HAP-1 (cell line): ENCODE measurements around the gene RAB3A.
A peak's percentile ranks its signal among the peaks of the same experiment; 100 is the strongest.

Source experiments
- DNase-seq, 2 experiments: peaks; one replicate each; pipeline ENCODE4 v3.0.0-alpha.2; 2016 to 2020; ENCODE audit warnings: low spot score in 2 of 2
- H3K27me3 ChIP-seq: fragments of 250-450 bp; sonication (Bioruptor Pico); 2 replicates; pipeline ENCODE4 v1.5.1; 2020; ENCODE audit warnings: low read depth, mild to moderate bottlenecking, moderate library complexity
- H3K36me3 ChIP-seq: fragments of 250-450 bp; sonication (Bioruptor Pico); replicated peaks from 2 replicates; pipeline ENCODE4 v1.5.1; 2020; ENCODE audit warnings: mild to moderate bottlenecking
- H3K4me1 ChIP-seq: fragments of 250-450 bp; sonication (Bioruptor Pico); 2 replicates; pipeline ENCODE4 v1.5.1; 2020; ENCODE audit warnings: mild to moderate bottlenecking
- H3K4me3 ChIP-seq: fragments of 250-450 bp; sonication (Bioruptor Pico); 2 replicates; pipeline ENCODE4 v1.5.1; 2020; ENCODE audit warnings: mild to moderate bottlenecking, moderate library complexity
- H3K9me3 ChIP-seq: fragments of 250-450 bp; sonication (Bioruptor Pico); 2 replicates; pipeline ENCODE4 v1.5.1; 2020; ENCODE audit warnings: mild to moderate bottlenecking, moderate library complexity
- in situ Hi-C: fragments of 300-500 bp; cut with MboI; formaldehyde crosslinking; loops from 3 replicates; pipeline ENCODE4 v1.14.3; 2020; ENCODE audit warnings: low sequenced_read_pairs, inconsistent platforms, mixed read lengths

The RAB3A gene

GRCh38 chr19:18203863-18204393 is at the start of gene RAB3A:
RAB3A (minus strand) TSS chr19:18204042; CDS start chr19:18202740, 1,302 bp downstream.
- DNase-seq: peak; percentile 99
- peaks cover 32% of the 10 kb centered on the region for H3K36me3 ChIP-seq
- in situ Hi-C loops: no loop called here
- peaks cover 20% of the 10 kb centered on the region for H3K4me1 ChIP-seq
- H3K4me3 ChIP-seq: peak within 1 kb of the TSS; percentile 90
- no peaks in the 10 kb centered on the region for H3K9me3 ChIP-seq
- H3K27me3 ChIP-seq: no peaks in the 10 kb centered on the region

GRCh38 chr19:18253130-18253529 is 49.3 kb upstream of the RAB3A start:
- no peak overlapping the region for H3K4me3 ChIP-seq
- H3K36me3 ChIP-seq: no peaks in the 10 kb centered on the region
- no peaks in the 10 kb centered on the region for H3K9me3 ChIP-seq
- no peak for DNase-seq
- no peaks in the 10 kb centered on the region for H3K4me1 ChIP-seq
- H3K27me3 ChIP-seq: peaks cover 3% of the 10 kb centered on the region; the same call in 1 of the 2 replicates
- in situ Hi-C loops: loop anchor here (10.0 kb wide), 1 partner anchor 228 kb away; no protein-coding TSS in a partner anchor

GRCh38 chr19:18252370-18252717 is 48.5 kb upstream of the RAB3A start:
- Histone ChIP-seq H3K4me1 (no peaks in the 10 kb centered on the region), H3K9me3 (no peaks in the 10 kb centered on the region), H3K27me3 (peaks cover 3% of the 10 kb centered on the region; the same call in 1 of the 2 replicates), H3K36me3 (no peaks in the 10 kb centered on the region), H3K4me3 (no peak overlapping the region)
- no peak for DNase-seq
- in situ Hi-C loops: loop anchor here (10.0 kb wide), 1 partner anchor 228 kb away; no protein-coding TSS in a partner anchor

- H3K27me3 ChIP-seq: peaks cover 3% of the 10 kb centered on the region; the same call in 1 of the 2 replicates
- in situ Hi-C loops: loop anchor here (10.0 kb wide), 1 partner anchor 227 kb away; no protein-coding TSS in a partner anchor
Observed at GRCh38 chr19:18251587-18252369, 47.9 kb upstream of the RAB3A start.

GRCh38 chr19:18249834-18250233 is 46.0 kb upstream of the RAB3A start:
- DNase-seq: no peak
- Histone ChIP-seq H3K9me3 (no peaks in the 10 kb centered on the region), H3K36me3 (no peaks in the 10 kb centered on the region), H3K27me3 (peaks cover 2% of the 10 kb centered on the region; the same call in 1 of the 2 replicates), H3K4me3 (no peak overlapping the region), H3K4me1 (no peaks in the 10 kb centered on the region)
- in situ Hi-C loops: loop anchor here (10.0 kb wide), 1 partner anchor 225 kb away; no protein-coding TSS in a partner anchor

More at GRCh38 chr19:18251587-18252369, 47.9 kb upstream of the RAB3A start:
- Histone ChIP-seq H3K36me3 (no peaks in the 10 kb centered on the region), H3K4me3 (no peak overlapping the region), H3K4me1 (no peaks in the 10 kb centered on the region), H3K9me3 (no peaks in the 10 kb centered on the region)
- DNase-seq: peak; percentile 66 to 88

GRCh38 chr19:18245297-18245696 is 41.5 kb upstream of the RAB3A start:
- Histone ChIP-seq H3K4me3 (no peak overlapping the region), H3K4me1 (no peaks in the 10 kb centered on the region), H3K9me3 (no peaks in the 10 kb centered on the region), H3K27me3 (no peaks in the 10 kb centered on the region), H3K36me3 (no peaks in the 10 kb centered on the region)
- no peak for DNase-seq
- in situ Hi-C loops: no loop called here

- DNase-seq: peak in 1 of 2 experiments; percentile 26
Observed at GRCh38 chr19:18239303-18239702, 35.5 kb upstream of the RAB3A start.

GRCh38 chr19:18234194-18234593 is 30.4 kb upstream of the RAB3A start:
- no peaks in the 10 kb centered on the region for H3K36me3 ChIP-seq
- in situ Hi-C loops: no loop called here
- H3K9me3 ChIP-seq: peaks cover 5% of the 10 kb centered on the region
- H3K4me3 ChIP-seq: no peak overlapping the region
- peaks cover 16% of the 10 kb centered on the region for H3K27me3 ChIP-seq
- H3K4me1 ChIP-seq: no peaks in the 10 kb centered on the region; the same call in 1 of the 2 replicates
- DNase-seq: no peak

More at GRCh38 chr19:18239303-18239702, 35.5 kb upstream of the RAB3A start:
- no peaks in the 10 kb centered on the region for H3K36me3 ChIP-seq
- no peaks in the 10 kb centered on the region for H3K4me1 ChIP-seq
- H3K4me3 ChIP-seq: no peak overlapping the region
- peaks cover 7% of the 10 kb centered on the region for H3K27me3 ChIP-seq
- H3K9me3 ChIP-seq: no peaks in the 10 kb centered on the region
- in situ Hi-C loops: no loop called here

- Histone ChIP-seq H3K9me3 (peaks cover 5% of the 10 kb centered on the region), H3K4me3 (no peak overlapping the region), H3K36me3 (no peaks in the 10 kb centered on the region), H3K27me3 (peaks cover 13% of the 10 kb centered on the region), H3K4me1 (no peaks in the 10 kb centered on the region; the same call in 1 of the 2 replicates)
- peak; percentile 34 to 86 for DNase-seq
- in situ Hi-C loops: no loop called here
Observed at GRCh38 chr19:18233224-18233825, 29.5 kb upstream of the RAB3A start.

GRCh38 chr19:18232540-18233223 is 28.8 kb upstream of the RAB3A start:
- Histone ChIP-seq H3K4me3 (no peak overlapping the region), H3K27me3 (peaks cover 13% of the 10 kb centered on the region), H3K36me3 (no peaks in the 10 kb centered on the region), H3K4me1 (no peaks in the 10 kb centered on the region; the same call in 1 of the 2 replicates), H3K9me3 (peaks cover 5% of the 10 kb centered on the region)
- no peak for DNase-seq
- in situ Hi-C loops: no loop called here

- Histone ChIP-seq H3K9me3 (peaks cover 5% of the 10 kb centered on the region), H3K4me1 (no peaks in the 10 kb centered on the region; the same call in 1 of the 2 replicates), H3K36me3 (no peaks in the 10 kb centered on the region), H3K4me3 (no peak overlapping the region), H3K27me3 (peaks cover 13% of the 10 kb centered on the region)
- in situ Hi-C loops: no loop called here
- DNase-seq: no peak
Observed at GRCh38 chr19:18231775-18232174, 27.9 kb upstream of the RAB3A start.

GRCh38 chr19:18230941-18231734 is 27.3 kb upstream of the RAB3A start:
- H3K9me3 ChIP-seq: peaks cover 5% of the 10 kb centered on the region
- no peaks in the 10 kb centered on the region; the same call in 1 of the 2 replicates for H3K4me1 ChIP-seq
- in situ Hi-C loops: no loop called here
- H3K36me3 ChIP-seq: no peaks in the 10 kb centered on the region
- DNase-seq: no peak
- H3K27me3 ChIP-seq: peaks cover 13% of the 10 kb centered on the region
- no peak overlapping the region for H3K4me3 ChIP-seq

- peaks cover 5% of the 10 kb centered on the region for H3K9me3 ChIP-seq
- in situ Hi-C loops: no loop called here
- H3K27me3 ChIP-seq: peaks cover 13% of the 10 kb centered on the region
- H3K4me3 ChIP-seq: no peak overlapping the region
- no peaks in the 10 kb centered on the region for H3K36me3 ChIP-seq
- no peaks in the 10 kb centered on the region; the same call in 1 of the 2 replicates for H3K4me1 ChIP-seq
- DNase-seq: no peak
Observed at GRCh38 chr19:18229915-18230314, 26.1 kb upstream of the RAB3A start.
